Stimulated activated CD4-positive, alpha-beta T cell treated with anti-CD3 and anti-CD28 coated beads, Interleukin-2, amount 100 ng/mL, for 4 hours (primary cell): Measurements from ENCODE around the gene TLK2.

Experiments used
- DNase-seq: peaks from one replicate; pipeline ENCODE4 v3.0.0-alpha.2; 2020; ENCODE audit warnings: low read depth

TLK2 gene

DNA sequence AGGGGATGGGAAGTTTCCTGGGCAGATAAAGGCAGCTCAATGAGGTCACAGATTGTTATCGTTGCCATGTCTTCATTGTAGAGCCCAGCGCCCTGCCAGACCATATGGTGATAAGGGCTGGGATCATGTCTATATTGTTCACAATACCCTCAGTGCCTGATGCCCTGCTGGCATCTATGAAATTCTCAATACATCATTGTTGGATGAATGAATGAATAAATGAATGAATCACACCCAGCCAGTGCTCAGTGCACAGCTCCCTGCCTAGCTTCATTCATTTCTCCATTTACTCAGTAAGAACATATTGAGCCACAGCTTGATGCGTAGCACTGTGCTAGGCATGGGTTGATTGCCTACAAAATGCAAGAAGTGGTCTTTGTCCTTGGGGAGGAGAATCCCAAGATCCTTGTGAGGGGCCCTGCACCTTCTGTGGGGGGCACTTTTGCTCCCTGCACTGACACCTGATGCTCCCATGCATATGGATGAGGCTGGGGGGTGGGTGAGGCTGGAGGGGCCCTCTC lies 178.6 kb downstream of the TLK2 start:
- DNase-seq = no peak

DNA sequence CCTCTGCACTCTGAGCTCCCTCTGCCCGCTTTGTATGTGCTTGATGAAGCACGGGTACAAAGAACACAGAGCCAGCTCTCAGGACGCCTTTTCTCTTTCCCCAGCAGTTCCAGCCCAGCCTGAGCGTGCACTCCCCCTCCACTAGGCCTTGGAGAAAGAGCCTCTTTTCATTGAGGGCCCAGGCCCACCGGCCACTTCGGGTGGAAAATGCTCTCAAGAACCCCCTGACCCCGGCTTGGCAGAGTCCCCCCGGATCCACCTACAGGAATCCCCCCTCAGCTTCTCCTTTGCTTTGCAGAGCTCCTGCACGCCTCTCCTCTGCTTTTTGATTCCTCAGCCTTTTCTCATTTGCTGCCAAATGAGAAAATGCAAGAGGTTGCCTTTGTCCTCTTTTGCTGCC lies 179.1 kb downstream of the TLK2 start:
- DNase-seq = no peak

DNA sequence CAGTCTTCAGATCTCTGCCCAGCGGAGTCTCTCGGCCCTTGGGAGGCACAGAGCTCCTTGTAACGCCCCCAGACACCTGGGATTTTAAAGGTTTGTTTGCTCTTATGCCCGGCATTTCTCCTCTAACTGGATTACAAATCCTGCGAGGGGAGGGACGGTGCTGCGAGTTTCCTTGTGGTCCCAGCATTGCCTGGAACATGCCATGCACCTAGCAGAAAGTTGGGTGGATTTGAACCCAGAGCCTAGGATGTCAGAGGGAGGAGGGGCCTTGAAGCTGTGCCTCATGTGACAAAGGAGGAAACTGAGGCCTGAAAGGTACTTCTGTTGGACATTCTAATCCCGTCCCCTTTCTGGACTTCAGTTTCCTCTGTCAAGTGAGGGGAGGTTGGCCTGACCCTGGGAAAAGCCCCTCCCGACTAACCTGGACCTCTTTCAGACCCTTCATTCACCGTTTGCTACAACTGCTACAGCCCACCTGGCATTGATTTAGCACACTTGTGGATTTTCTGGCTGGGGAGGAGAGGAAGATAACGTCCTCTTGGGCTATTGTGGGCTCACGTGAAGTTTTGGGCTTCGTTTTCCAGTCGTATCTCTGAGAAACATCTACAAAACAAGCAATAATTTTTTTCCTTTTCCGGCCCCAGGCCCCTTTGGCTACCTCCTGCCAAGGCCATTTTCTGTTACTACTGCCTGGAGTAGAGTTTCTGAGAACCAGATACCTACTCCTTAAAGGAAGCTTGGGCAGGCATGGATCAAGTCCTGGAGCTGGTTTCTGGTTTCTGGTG lies 179.7 kb downstream of the TLK2 start:
- no peak for DNase-seq

DNA sequence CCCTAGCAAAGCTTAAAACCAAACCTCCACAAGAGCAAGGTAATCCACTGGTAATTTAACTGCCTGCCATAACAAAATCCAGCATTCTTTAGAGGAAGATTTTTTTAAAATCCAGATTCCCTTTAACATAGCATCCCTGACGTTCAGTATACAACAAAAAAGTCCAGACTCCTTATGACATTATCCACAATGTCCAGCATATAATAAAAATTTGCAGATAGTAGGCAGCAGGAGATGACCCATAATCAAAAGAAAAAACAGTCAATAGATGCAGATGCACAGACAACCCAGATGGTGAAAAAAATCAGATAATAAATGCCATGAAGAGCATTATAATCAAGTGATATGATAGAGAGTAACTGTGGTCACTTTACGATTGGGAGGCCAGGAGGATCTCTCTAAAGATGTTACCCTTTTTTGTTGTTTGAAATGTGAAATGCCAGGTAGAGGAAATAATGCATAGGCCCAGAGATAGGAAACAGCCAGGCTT lies 182.0 kb downstream of the TLK2 start:
- DNase-seq = no peak

DNA sequence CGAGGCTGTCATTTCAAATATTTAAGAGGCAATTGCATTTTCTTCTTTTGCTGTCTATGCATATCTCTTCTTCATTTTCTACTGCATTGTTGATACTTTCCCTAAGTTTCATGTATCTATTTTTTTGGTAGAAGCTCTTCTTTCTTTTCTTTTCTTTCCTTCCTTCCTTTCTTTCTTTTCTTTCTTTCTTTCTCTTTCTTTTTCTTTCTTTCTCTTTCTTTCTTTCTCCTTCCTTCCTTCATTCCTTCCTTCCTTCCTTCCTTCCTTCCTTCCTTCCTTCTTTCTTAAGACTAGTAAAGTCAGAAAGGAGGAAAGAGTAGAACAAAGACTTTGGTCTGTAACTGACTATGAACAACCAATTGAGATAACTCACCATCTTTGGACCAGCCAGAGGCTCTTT lies 182.7 kb downstream of the TLK2 start:
- no peak for DNase-seq

DNA sequence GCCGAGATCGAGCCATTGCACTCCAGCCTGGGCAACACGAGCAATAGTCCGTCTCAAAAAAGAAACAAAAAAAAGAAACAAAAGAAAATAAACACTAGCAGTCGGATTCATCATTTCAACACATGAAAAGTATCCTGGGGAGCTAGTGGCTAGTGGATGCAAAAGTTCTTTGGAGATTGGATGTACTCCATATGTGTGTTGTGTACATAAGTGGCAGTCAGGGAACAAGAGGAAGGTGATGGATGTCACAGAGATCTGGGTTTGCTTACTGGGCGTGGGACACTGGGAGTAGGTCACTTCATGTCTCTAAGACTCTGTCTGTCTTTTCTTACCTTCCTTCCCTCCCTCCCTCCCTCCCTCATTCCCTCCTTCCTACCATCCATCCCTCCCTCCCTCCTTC lies 184.2 kb downstream of the TLK2 start:
- DNase-seq = no peak
